22Rv1 (cell line): ENCODE data around the gene RNF25.

Experiments
- ZFX ChIP-seq: fragments of 450-650 bp; IDR thresholded peaks from 2 replicates; pipeline ENCODE4 v1.6.1; 2017; ENCODE audit warnings: antibody characterized with exemption, borderline replicate concordance
- TF ChIP-seq, protein P1 (sequence below): fragments of 450-650 bp; IDR thresholded peaks from 2 replicates; pipeline ENCODE4 v1.5.1; 2017; ENCODE audit warnings: mild to moderate bottlenecking

DNA sequence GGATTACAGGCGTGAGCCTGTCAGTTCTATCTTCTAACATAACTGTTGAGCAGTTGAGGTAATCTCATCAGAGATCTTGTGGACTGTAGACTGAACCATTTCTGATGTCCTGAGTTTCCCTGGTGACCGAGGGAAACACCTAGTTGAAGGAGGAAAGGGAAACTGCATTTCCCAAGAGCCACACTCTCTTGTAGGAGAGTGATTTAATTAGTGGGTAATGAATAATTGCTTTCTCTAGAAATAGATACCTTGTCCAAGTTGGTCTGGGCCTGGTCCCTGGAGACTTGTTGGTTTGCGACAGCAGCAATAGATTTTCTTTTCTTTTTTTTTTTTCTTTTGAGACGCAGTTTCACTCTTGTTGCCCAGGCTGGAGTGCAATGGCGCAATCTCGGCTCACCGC is 46.3 kb upstream of the RNF25 start:
- TF ChIP-seq, protein P1, sequence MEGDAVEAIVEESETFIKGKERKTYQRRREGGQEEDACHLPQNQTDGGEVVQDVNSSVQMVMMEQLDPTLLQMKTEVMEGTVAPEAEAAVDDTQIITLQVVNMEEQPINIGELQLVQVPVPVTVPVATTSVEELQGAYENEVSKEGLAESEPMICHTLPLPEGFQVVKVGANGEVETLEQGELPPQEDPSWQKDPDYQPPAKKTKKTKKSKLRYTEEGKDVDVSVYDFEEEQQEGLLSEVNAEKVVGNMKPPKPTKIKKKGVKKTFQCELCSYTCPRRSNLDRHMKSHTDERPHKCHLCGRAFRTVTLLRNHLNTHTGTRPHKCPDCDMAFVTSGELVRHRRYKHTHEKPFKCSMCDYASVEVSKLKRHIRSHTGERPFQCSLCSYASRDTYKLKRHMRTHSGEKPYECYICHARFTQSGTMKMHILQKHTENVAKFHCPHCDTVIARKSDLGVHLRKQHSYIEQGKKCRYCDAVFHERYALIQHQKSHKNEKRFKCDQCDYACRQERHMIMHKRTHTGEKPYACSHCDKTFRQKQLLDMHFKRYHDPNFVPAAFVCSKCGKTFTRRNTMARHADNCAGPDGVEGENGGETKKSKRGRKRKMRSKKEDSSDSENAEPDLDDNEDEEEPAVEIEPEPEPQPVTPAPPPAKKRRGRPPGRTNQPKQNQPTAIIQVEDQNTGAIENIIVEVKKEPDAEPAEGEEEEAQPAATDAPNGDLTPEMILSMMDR = no peak
- TF ChIP-seq ZFX = no peak
